HG03064 (cell line): ENCODE results near the gene C3orf22.

ENCODE experiments used
- ATAC-seq: cut with Tn5 transposase; IDR thresholded peaks from one replicate; pipeline ENCODE4 v1.9.1; 2021; ENCODE audit warnings: low read depth; ENCODE audit not compliant: unreplicated experiment

The C3orf22 gene

GRCh38 chr3:126557415-126557745, 1.4 kb downstream of the C3orf22 start:
- no peak for ATAC-seq

DNA sequence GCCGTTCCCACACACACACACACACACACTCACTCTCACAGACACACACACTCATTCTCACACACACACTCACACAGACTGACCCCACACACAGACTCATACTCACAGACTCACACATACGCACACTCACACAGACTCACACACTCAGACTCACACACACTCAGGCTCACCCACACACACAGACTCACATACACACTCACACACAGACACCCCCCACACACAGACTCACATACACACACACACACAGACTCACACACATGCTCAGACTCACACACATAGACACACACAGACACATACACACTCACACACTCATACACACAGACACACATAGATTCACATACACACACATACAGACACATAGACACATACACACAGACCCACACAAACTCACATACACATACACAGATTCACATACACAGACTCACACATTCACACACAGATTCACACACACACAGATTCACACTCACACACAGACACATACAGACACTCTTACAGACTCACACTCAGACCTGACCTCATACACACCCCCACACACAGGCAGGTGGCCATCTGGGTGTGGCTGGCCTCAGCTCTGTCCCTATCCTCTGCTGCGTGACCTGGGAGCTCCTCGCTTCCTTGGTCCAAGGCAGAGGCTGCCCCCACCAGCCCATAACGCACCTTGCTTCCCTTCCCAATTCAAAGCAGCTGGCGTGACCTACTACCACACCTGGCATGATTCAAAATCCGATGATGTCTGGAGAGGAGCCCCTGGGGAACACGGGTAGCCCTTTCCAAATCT, 1.9 kb downstream of the C3orf22 start:
- ATAC-seq = no peak

- ATAC-seq = no peak
Measured at GRCh38 chr3:126555795-126556636, 2.7 kb downstream of the C3orf22 start.

DNA sequence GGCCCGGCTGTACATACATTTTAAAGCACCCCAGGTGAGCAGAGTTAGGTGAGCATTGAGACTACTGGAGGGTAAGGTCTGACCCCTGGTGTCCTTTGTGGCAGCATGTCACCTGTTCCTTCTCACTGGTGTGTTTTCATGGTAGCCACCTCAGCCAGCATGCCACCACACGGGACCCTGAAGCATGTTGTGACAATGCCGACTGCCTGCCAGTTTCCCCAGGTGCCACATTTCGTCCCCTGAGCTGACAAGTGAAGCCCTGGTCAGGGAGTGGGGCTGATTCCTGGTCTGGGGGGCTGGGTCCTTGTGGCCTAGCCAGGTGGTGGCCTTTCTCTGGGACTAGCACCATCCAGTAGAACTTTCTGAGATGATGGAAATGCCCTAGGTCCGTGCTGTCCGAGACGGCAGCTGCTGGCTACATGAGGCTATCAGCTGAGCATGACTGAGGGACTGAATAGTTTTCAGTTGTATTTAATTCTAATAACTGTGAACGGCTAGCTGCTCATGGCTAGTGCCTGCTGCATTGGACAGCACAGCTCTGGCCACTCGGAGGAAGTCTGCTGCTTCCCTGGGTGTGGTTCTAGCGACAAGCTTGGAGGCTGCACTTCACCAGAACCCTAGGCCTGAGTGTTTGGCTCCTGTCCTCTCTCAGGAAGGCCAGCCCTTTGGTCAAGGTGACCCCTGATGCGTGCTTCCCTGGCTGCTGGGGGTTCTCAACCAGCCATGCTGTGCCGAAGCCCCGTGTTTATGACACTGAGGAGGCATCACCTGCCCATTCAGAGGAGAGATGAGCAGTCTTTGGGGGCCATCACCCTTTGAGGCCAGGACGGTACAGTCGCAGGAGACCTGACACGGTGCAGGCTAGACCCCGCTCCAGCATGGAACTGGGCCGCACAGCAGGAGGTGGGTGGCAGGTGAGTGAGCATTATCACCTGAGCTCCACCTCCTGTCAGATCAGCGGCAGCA, 3.9 kb downstream of the C3orf22 start:
- ATAC-seq = no peak

DNA sequence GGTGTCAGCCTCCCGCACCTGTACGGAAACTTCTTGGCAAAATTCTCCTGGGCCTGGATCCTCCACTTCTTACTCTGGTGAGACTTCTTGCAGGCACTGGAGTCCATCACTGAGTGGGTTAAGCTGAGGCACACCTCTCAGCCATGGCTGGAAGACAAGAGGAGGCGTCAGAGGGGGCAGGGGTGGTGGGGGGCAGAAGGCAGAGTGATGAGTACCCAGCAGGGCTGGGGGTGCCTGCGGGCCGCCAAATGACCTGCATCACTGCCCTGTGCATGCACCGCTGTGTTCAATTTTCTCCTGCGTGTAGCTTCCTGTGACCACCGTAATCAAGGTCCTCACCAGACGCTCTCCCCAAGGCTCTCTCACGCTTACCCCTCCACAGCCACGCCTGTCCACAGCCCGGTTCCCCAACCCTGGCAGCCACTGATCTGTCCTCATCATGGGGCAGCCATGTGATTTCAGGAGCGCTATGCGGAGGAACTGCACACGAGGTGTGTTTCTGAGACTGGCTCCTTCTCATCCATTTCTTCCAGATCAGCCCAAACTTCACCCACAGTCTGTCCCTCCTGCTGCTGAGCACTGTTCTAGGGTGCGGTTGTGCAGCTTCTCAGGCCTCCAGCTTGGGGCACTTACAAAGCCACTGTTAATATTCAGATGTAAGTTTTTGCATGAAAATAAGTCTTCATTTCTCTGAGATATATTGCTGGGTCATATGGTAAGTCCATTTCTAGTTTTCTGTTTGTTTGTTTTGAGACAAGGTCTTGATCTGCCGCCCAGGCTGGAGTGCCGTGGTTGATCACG, 5.2 kb downstream of the C3orf22 start:
- no peak for ATAC-seq

- ATAC-seq = no peak
Measured at GRCh38 chr3:126552688-126553283, 5.9 kb downstream of the C3orf22 start.

DNA sequence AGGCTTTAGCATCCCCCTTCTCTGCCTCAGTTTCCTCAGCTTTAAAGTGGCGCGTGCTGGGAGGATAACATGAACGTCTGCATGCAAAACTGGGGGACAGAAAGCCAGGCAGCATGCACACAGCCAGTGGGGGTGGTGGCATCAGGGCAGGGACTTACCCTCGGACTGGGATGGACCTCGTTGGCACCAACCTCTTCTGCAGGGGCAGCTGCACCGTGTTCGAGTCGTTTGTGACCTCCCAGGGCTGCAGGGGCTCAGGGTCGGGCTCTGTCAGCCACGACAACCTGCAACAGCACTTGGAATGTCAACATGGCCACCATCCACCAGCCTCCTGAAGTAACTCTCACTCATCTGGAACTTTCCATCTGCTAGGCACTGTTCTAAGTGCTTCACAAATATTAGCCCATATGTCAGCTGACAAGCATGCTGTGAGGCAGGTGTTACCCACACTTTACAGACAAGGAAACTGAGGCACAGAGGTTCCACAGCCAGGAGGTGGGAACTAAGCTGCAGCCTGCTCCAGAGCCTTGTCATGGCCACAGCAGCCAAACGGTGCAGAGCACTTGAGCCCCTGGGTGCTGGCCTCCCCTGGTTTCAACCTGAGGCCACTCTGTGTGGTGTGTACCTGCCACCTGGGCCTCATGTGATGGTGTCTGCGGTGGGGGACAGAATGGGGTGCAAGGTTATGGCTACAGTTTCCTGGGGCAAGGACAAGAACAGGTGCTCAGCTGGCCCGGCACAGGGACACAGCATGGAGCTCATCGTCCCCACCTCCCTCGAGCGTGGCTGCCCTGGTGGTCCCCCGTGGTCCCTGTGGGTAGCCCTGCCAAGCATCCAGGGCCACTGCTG, 6.7 kb downstream of the C3orf22 start:
- no peak for ATAC-seq

GRCh38 chr3:126551121-126551838, 7.5 kb downstream of the C3orf22 start:
- ATAC-seq = no peak

GRCh38 chr3:126550488-126551051, 8.2 kb downstream of the C3orf22 start:
- no peak for ATAC-seq

DNA sequence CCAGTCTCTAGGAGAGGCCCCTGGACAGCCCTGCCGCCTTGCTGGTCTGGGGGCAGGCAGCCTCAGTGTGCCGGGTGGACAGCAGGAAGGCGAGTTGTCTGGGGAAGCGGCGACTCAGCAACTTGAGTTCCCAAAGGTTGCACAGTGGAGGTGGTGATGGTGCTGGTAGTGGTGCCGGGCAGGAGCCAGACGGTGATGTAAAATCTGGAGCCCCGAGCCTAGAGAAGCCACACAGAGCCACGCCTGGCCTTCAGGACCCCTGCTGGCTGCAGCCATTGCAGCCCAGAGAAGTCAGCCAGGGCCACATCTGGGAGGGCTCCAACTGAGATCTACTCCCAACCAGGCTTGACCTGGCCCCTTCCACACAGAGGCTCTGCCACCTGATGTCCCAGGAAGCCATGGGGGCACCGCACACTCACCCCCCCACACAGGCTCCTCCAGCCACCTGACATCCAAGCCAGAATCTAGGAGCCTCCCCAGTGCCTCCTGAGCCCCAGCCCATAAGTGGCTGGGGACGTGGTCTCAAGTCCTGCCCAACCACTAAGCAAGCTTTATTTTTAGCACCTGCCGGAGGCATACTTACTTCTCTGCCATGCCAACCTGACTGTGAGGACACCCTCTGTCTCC, 8.8 kb downstream of the C3orf22 start:
- ATAC-seq = no peak

GRCh38 chr3:126548556-126549466, 9.9 kb downstream of the C3orf22 start:
- ATAC-seq = no peak

DNA sequence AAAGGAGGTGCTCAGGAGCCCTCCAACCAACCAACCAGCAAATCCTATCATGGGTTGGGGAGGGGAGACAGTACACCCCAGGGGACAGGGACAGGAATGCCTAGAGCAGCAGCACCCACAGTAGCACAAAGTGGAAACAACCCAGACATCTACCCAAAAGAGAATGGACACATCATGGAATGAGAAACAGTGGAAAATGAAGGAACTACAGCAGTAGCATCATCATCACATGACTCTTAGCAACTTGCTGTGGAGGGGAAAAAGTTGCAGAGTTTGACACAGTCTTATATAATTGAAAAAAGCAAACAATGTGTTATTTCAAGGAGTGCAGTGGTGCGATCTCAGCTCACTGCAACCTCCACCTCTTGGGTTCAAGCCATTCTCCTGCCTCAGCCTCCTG, 11.0 kb downstream of the C3orf22 start:
- no peak for ATAC-seq

GRCh38 chr3:126546549-126547239, 12.0 kb downstream of the C3orf22 start:
- no peak for ATAC-seq

DNA sequence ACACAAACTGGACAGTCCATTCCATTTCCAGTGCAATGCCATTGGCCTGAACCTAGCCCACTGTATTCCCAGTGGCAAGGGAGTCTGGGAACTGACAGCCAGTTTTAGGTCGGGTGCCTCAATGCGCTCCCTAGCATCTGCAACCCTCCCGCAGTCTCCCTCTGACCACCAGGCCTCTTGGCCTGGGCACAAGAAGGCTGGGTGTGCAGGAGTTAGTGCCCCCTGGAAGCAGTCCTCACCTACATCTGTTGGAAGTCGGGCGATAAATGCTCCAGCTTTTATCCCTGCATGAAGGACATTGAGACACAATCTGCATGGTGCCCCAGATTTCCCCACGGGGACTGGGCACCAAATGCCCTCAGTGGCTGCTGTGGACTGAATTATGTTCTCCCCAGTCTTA, 12.7 kb downstream of the C3orf22 start:
- no peak for ATAC-seq

- no peak for ATAC-seq
Measured at GRCh38 chr3:126545544-126545943, 13.2 kb downstream of the C3orf22 start.
